DND-41 (cell line): Measurements from ENCODE around the gene WDR11.

ENCODE experiments used
- CTCF ChIP-seq: IDR thresholded peaks from 2 replicates; pipeline ENCODE4 v1.5.1; 2012; ENCODE audit warnings: borderline replicate concordance, low read length, moderate library complexity, mild to moderate bottlenecking; ENCODE audit not compliant: poor library complexity, severe bottlenecking; ENCODE audit errors: extremely low read depth
- EZH2 ChIP-seq: IDR thresholded peaks from 3 replicates; pipeline ENCODE4 v1.6.1; 2012; ENCODE audit warnings: borderline replicate concordance, low read depth, mild to moderate bottlenecking, moderate library complexity, low read length, inconsistent platforms; ENCODE audit not compliant: severe bottlenecking

GRCh38 chr10:120929166-120929565 lies 78.0 kb downstream of the WDR11 start:
- TF ChIP-seq CTCF (no peak), EZH2 (no peak)
